Suprapubic skin (tissue), 3 donors: ENCODE data around the gene CD300LF.

Experiments used
- CTCF ChIP-seq, 2 donors: fragments of 200-600 bp in 1 of 2; fragments of 450-650 bp in 1 of 2; sonication (generic) in 1 of 2; IDR thresholded peaks; one replicate each; pipeline ENCODE4 v1.5.1; 2016 to 2019; ENCODE audit warnings: antibody characterized with exemption in 2 of 2, mild to moderate bottlenecking in 1 of 2, moderate library complexity in 1 of 2
- POLR2AphosphoS5 ChIP-seq, 3 donors: sonication (generic); formaldehyde crosslinking; IDR thresholded peaks; one replicate each; pipeline ENCODE4 v1.6.1; 2017; ENCODE audit warnings: antibody characterized with exemption in 3 of 3

DNA sequence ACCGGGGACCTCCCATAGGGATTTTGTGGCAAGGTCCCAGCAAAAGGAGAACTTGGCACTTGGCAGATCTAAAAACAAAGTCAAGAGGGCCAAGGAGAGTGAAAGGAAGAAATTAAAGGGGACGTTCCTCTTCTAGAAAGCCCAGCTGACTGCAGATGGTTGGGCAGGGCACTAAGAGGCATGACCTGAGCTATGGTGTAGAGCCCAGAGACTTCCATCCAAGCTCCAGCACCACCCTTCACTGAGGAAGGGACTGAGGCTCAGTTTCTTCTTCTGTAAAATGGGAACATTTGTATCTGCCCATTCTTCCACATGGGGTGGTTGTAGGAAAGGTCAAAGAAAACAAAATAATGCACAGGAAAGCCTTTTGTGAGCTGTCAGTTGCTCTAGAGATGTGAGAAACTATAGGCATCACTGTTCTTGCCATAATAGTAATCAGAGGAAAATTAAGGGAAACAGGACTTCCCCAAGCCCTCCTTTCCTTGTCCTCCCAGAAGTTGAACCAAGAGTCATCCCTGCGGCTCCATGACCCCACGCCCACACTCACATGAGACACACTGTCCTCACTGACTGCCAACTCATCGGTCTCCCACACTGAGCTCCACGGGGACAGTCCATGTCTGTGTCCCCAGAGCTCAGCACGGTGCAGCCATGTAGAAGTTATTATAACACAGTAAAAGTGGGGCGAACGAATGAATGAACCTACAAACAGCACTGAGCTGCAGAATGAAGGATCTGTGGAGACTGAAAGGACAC, 10.4 kb downstream of the CD300LF start:
- TF ChIP-seq CTCF (IDR thresholded peaks at IDR 0.05) (no peak), POLR2AphosphoS5 (IDR thresholded peaks at IDR 0.05) (no peak)
